Stimulated activated effector memory CD8-positive, alpha-beta T cell treated with anti-CD3 and anti-CD28 coated beads, Interleukin-12 subunit alpha, Interleukin-12 subunit beta, amount 100 ng/mL, for 72 hours (primary cell): ENCODE results near the gene AIM2.

Source experiments
- ATAC-seq: fragments of 150-1000 bp; cut with Tn5 transposase; 2 replicates; pipeline ENCODE4 v1.10.0; 2021
- DNase-seq, 2 donors: peaks; one replicate each; pipeline ENCODE4 v3.0.0; 2021 to 2022; ENCODE audit warnings: low spot score in 2 of 2
- H3K27ac Mint-ChIP-seq: one replicate; pipeline ENCODE4 v1.8.0; 2022; ENCODE audit warnings: mild to moderate bottlenecking, mixed read lengths
- H3K36me3 Mint-ChIP-seq: one replicate; pipeline ENCODE4 v1.8.0; 2022; ENCODE audit warnings: mild to moderate bottlenecking, mixed read lengths
- H3K4me1 Mint-ChIP-seq: one replicate; pipeline ENCODE4 v1.8.0; 2022; ENCODE audit warnings: mixed read lengths
- H3K4me3 Mint-ChIP-seq: one replicate; pipeline ENCODE4 v1.8.0; 2022; ENCODE audit warnings: mild to moderate bottlenecking, mixed read lengths
- H3K9me3 Mint-ChIP-seq: one replicate; pipeline ENCODE4 v1.8.0; 2022; ENCODE audit warnings: mixed read lengths

AIM2 gene

GRCh38 chr1:159089184-159089791 lies 12.7 kb upstream of the AIM2 start:
- no peak for ATAC-seq

GRCh38 chr1:159088546-159089183 lies 12.1 kb upstream of the AIM2 start:
- peak overlapping the region; percentile 85 for H3K27ac Mint-ChIP-seq
- peak; percentile 20 for ATAC-seq
- no peaks in the 10 kb centered on the region for H3K9me3 Mint-ChIP-seq
- DNase-seq, result no peak
- H3K4me1 Mint-ChIP-seq, result peaks cover 56% of the 10 kb centered on the region
- no peaks in the 10 kb centered on the region for H3K36me3 Mint-ChIP-seq
- peak overlapping the region; percentile 17 for H3K4me3 Mint-ChIP-seq

More at GRCh38 chr1:159089184-159089791, 12.7 kb upstream of the AIM2 start:
- peak overlapping the region; percentile 17 for H3K4me3 Mint-ChIP-seq
- DNase-seq, result no peak
- H3K4me1 Mint-ChIP-seq, result peaks cover 56% of the 10 kb centered on the region
- H3K36me3 Mint-ChIP-seq, result no peaks in the 10 kb centered on the region
- H3K27ac Mint-ChIP-seq, result peak overlapping the region; percentile 85
- H3K9me3 Mint-ChIP-seq, result no peaks in the 10 kb centered on the region

GRCh38 chr1:159088050-159088449 lies 11.5 kb upstream of the AIM2 start:
- Mint-ChIP-seq H3K4me1 (peaks cover 56% of the 10 kb centered on the region), H3K36me3 (no peaks in the 10 kb centered on the region), H3K4me3 (peak overlapping the region; percentile 17), H3K27ac (peak overlapping the region; percentile 85), H3K9me3 (no peaks in the 10 kb centered on the region)
- ATAC-seq (no peak), DNase-seq (no peak)

GRCh38 chr1:159084867-159085266 lies 8.3 kb upstream of the AIM2 start:
- no peak overlapping the region for H3K4me3 Mint-ChIP-seq
- H3K36me3 Mint-ChIP-seq, result no peaks in the 10 kb centered on the region
- peaks cover 28% of the 10 kb centered on the region for H3K4me1 Mint-ChIP-seq
- ATAC-seq (no peak), DNase-seq (no peak)
- H3K9me3 Mint-ChIP-seq, result no peaks in the 10 kb centered on the region
- no peak overlapping the region for H3K27ac Mint-ChIP-seq

- Mint-ChIP-seq H3K9me3 (no peaks in the 10 kb centered on the region), H3K4me1 (peaks cover 21% of the 10 kb centered on the region), H3K4me3 (no peak overlapping the region), H3K27ac (no peak overlapping the region), H3K36me3 (no peaks in the 10 kb centered on the region)
- ATAC-seq, result no peak
- DNase-seq, result no peak
Measured at GRCh38 chr1:159084152-159084551, 7.6 kb upstream of the AIM2 start.

GRCh38 chr1:159083013-159083412 lies 6.4 kb upstream of the AIM2 start:
- Mint-ChIP-seq H3K4me3 (no peak overlapping the region), H3K4me1 (peaks cover 15% of the 10 kb centered on the region), H3K9me3 (no peaks in the 10 kb centered on the region), H3K27ac (no peak overlapping the region), H3K36me3 (no peaks in the 10 kb centered on the region)
- no peak for DNase-seq
- no peak for ATAC-seq

- Mint-ChIP-seq H3K4me1 (peaks cover 18% of the 10 kb centered on the region), H3K27ac (no peak overlapping the region), H3K36me3 (peaks cover 11% of the 10 kb centered on the region), H3K9me3 (no peaks in the 10 kb centered on the region), H3K4me3 (no peak overlapping the region)
- DNase-seq (no peak), ATAC-seq (no peak)
Measured at GRCh38 chr1:159081626-159082025, 5.1 kb upstream of the AIM2 start.

GRCh38 chr1:159079525-159079924 lies 3.0 kb upstream of the AIM2 start:
- H3K27ac Mint-ChIP-seq, result no peak overlapping the region
- DNase-seq, result no peak
- no peaks in the 10 kb centered on the region for H3K9me3 Mint-ChIP-seq
- ATAC-seq, result no peak
- peaks cover 18% of the 10 kb centered on the region for H3K4me1 Mint-ChIP-seq
- no peak overlapping the region for H3K4me3 Mint-ChIP-seq
- peaks cover 22% of the 10 kb centered on the region for H3K36me3 Mint-ChIP-seq

GRCh38 chr1:159077120-159077961 lies 775 bp upstream of the AIM2 start:
- peaks cover 32% of the 10 kb centered on the region for H3K4me1 Mint-ChIP-seq
- peak overlapping the region; percentile 96 for H3K27ac Mint-ChIP-seq
- DNase-seq (peak; percentile 97 to 100), ATAC-seq (peak; percentile 92)
- peaks cover 43% of the 10 kb centered on the region for H3K36me3 Mint-ChIP-seq
- H3K9me3 Mint-ChIP-seq, result no peaks in the 10 kb centered on the region
- H3K4me3 Mint-ChIP-seq, result peak overlapping the region; percentile 79

GRCh38 chr1:159071970-159072582 lies 4.5 kb downstream of the AIM2 start:
- ATAC-seq, result peak; percentile 37
- Mint-ChIP-seq H3K4me1 (peaks cover 44% of the 10 kb centered on the region), H3K4me3 (peak overlapping the region; percentile 79), H3K36me3 (peaks cover 89% of the 10 kb centered on the region), H3K27ac (peak overlapping the region; percentile 13), H3K9me3 (no peaks in the 10 kb centered on the region)
- no peak for DNase-seq

GRCh38 chr1:159068886-159069285 lies 7.7 kb downstream of the AIM2 start:
- no peak for ATAC-seq
- Mint-ChIP-seq H3K36me3 (peaks cover 100% of the 10 kb centered on the region), H3K4me3 (no peak overlapping the region), H3K4me1 (peaks cover 49% of the 10 kb centered on the region), H3K9me3 (no peaks in the 10 kb centered on the region), H3K27ac (peak overlapping the region; percentile 92)
- DNase-seq, result no peak

GRCh38 chr1:159067699-159068621 lies 8.6 kb downstream of the AIM2 start:
- DNase-seq, result no peak
- H3K36me3 Mint-ChIP-seq, result peaks cover 100% of the 10 kb centered on the region
- peak; percentile 53 for ATAC-seq
- peaks cover 40% of the 10 kb centered on the region for H3K4me1 Mint-ChIP-seq
- H3K9me3 Mint-ChIP-seq, result no peaks in the 10 kb centered on the region
- peak overlapping the region; percentile 63 for H3K4me3 Mint-ChIP-seq
- peak overlapping the region; percentile 92 for H3K27ac Mint-ChIP-seq

GRCh38 chr1:159066108-159066507 lies 10.5 kb downstream of the AIM2 start:
- ATAC-seq, result no peak
- H3K4me3 Mint-ChIP-seq, result no peak overlapping the region
- DNase-seq, result no peak
- H3K9me3 Mint-ChIP-seq, result no peaks in the 10 kb centered on the region
- peak overlapping the region; percentile 62 for H3K27ac Mint-ChIP-seq
- peaks cover 31% of the 10 kb centered on the region for H3K4me1 Mint-ChIP-seq
- peaks cover 100% of the 10 kb centered on the region for H3K36me3 Mint-ChIP-seq

- Mint-ChIP-seq H3K27ac (no peak overlapping the region), H3K4me3 (no peak overlapping the region), H3K4me1 (peaks cover 25% of the 10 kb centered on the region), H3K9me3 (no peaks in the 10 kb centered on the region), H3K36me3 (peaks cover 100% of the 10 kb centered on the region)
- DNase-seq, result no peak
- ATAC-seq, result no peak
Measured at GRCh38 chr1:159065106-159065505, 11.5 kb downstream of the AIM2 start.
